GM10847 (cell line): ENCODE measurements around the gene SLC6A12.

ENCODE experiments used
- POLR2A ChIP-seq: IDR thresholded peaks from 2 replicates; pipeline ENCODE4 v1.6.1; 2011; ENCODE audit not compliant: insufficient read length; ENCODE audit errors: extremely low read depth

Gene SLC6A12

GRCh38 chr12:155006-155405 lies 59.0 kb downstream of the SLC6A12 start:
- TF ChIP-seq POLR2A = no peak

GRCh38 chr12:154058-154457 lies 59.9 kb downstream of the SLC6A12 start:
- no peak for TF ChIP-seq POLR2A

- no peak for TF ChIP-seq POLR2A
These were observed 60.7 kb downstream of the SLC6A12 start for GRCh38 chr12:153080-153746.

- no peak for TF ChIP-seq POLR2A
These were observed 61.5 kb downstream of the SLC6A12 start for GRCh38 chr12:152440-152839.

GRCh38 chr12:151579-151978 lies 62.4 kb downstream of the SLC6A12 start:
- TF ChIP-seq POLR2A = no peak

- no peak for TF ChIP-seq POLR2A
These were observed 65.1 kb downstream of the SLC6A12 start for GRCh38 chr12:148676-149416.

GRCh38 chr12:147242-147641 lies 66.7 kb downstream of the SLC6A12 start:
- TF ChIP-seq POLR2A = no peak

GRCh38 chr12:145369-145960 lies 68.5 kb downstream of the SLC6A12 start:
- no peak for TF ChIP-seq POLR2A

- no peak for TF ChIP-seq POLR2A
These were observed 69.2 kb downstream of the SLC6A12 start for GRCh38 chr12:144650-145284.

GRCh38 chr12:143964-144649 lies 69.8 kb downstream of the SLC6A12 start:
- TF ChIP-seq POLR2A = no peak

- TF ChIP-seq POLR2A = no peak
These were observed 73.8 kb downstream of the SLC6A12 start for GRCh38 chr12:140162-140561.
